Measurements from ENCODE around the gene PXDN. TPM values are rescaled to one million over a fixed set of nuclear protein-coding genes. Genes with fewer than 3 reads are reported as not detected.

The PXDN gene
- total and polyA plus RNA-seq, 11 donors, result 5.9 to 83.7 (median 28.2) TPM

DNA sequence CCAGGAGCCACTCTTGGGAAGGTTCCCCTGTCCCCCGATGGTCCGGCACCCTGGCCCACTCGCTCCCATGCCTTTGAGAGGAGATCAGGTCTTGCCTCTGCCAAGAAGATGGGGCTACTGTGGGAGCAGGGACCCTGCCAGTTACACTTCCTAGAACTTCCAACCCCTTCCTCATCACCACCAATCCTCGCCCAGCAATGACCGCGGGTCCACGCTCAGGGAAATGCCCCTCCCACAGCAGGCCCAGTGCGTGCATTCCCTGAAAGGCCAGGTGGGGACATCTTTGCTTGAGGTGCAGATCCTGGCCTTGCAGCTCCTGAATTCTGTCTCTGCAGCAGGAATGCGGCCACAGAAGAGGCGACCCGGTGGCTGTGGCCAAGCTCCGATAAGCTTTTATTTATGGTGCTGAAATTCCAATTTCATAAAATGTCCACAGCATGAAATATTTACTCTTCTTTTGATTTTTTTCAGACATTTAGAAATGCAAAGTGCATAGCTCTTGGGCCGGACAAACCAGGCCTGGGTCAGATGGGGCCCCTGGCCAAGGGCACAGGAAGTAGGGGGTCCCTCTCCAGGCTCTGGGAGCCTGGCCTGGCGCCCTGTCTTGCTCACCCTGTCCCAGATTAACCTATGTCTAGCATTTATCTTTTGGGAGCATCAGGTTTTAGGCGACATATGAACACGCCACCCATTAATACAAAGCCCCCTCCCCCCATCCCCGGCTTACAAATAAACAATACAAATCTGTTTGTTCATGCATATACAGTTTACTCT is 29.8 kb downstream of the PXDN start:
- no peaks in the 10 kb centered on the region for H3K9me3 ChIP-seq
- TF ChIP-seq, protein P1, sequence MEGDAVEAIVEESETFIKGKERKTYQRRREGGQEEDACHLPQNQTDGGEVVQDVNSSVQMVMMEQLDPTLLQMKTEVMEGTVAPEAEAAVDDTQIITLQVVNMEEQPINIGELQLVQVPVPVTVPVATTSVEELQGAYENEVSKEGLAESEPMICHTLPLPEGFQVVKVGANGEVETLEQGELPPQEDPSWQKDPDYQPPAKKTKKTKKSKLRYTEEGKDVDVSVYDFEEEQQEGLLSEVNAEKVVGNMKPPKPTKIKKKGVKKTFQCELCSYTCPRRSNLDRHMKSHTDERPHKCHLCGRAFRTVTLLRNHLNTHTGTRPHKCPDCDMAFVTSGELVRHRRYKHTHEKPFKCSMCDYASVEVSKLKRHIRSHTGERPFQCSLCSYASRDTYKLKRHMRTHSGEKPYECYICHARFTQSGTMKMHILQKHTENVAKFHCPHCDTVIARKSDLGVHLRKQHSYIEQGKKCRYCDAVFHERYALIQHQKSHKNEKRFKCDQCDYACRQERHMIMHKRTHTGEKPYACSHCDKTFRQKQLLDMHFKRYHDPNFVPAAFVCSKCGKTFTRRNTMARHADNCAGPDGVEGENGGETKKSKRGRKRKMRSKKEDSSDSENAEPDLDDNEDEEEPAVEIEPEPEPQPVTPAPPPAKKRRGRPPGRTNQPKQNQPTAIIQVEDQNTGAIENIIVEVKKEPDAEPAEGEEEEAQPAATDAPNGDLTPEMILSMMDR (IDR thresholded peaks at IDR 0.05), result no peak
- TF ChIP-seq POLR2A (IDR thresholded peaks at IDR 0.05), result no peak
- no peak for ATAC-seq
- WGBS, 4 donors, result 61 to 71% (median 70%) methylated on average over 17 of the region's 17 CpGs
- peaks cover 3 to 72% (median 47%) of the 10 kb centered on the region in 12 donors for H3K4me1 ChIP-seq
- H3K27ac ChIP-seq, result peak overlapping the region in 11 of 12 donors; percentile 8 to 87 (median 68)
- H3K36me3 ChIP-seq, result no peaks in the 10 kb centered on the region
- no peak for DNase-seq
- intact Hi-C loops (cut with DNase I), result loop anchor here in 1 of 10 donors (5.0 kb wide), 1 partner anchor 33 kb away; no protein-coding TSS in a partner anchor
- H3K4me3 ChIP-seq, result no peak overlapping the region
- no peaks in the 10 kb centered on the region for H3K27me3 ChIP-seq

DNA sequence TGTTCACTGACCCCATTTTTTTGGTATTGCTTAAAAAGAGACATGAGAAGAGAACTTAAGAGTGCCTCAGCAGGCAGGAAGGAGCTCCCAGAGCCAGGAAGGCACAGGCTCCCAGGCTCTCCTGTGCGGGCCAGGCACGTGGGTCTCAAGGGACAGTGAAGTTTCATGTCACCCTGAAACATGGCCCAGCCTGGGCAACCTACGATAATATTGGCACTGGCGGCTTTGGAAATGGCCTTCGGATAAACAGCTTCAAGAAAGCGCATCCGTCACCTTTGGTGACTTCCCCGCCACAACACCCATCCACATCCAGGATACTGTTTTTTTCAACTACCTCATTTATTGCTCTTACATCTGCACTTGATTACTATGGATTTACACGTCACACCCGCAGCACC is 30.5 kb downstream of the PXDN start:
- H3K27ac ChIP-seq, result peak overlapping the region in 10 of 12 donors; percentile 4 to 81 (median 54)
- H3K9me3 ChIP-seq, result no peaks in the 10 kb centered on the region
- H3K4me3 ChIP-seq, result no peak overlapping the region
- TF ChIP-seq, protein P1 (IDR thresholded peaks at IDR 0.05), result no peak
- no peak for TF ChIP-seq POLR2A (IDR thresholded peaks at IDR 0.05)
- H3K4me1 ChIP-seq, result peaks cover 3 to 79% (median 54%) of the 10 kb centered on the region in 12 donors
- H3K27me3 ChIP-seq, result no peaks in the 10 kb centered on the region
- 73 to 88% (median 76%) methylated on average over 10 of the region's 10 CpGs for WGBS, 4 donors
- DNase-seq (no peak), ATAC-seq (no peak)
- no peaks in the 10 kb centered on the region for H3K36me3 ChIP-seq
- intact Hi-C loops (cut with DNase I), result loop anchor here in 1 of 10 donors (5.0 kb wide), 1 partner anchor 33 kb away; no protein-coding TSS in a partner anchor

DNA sequence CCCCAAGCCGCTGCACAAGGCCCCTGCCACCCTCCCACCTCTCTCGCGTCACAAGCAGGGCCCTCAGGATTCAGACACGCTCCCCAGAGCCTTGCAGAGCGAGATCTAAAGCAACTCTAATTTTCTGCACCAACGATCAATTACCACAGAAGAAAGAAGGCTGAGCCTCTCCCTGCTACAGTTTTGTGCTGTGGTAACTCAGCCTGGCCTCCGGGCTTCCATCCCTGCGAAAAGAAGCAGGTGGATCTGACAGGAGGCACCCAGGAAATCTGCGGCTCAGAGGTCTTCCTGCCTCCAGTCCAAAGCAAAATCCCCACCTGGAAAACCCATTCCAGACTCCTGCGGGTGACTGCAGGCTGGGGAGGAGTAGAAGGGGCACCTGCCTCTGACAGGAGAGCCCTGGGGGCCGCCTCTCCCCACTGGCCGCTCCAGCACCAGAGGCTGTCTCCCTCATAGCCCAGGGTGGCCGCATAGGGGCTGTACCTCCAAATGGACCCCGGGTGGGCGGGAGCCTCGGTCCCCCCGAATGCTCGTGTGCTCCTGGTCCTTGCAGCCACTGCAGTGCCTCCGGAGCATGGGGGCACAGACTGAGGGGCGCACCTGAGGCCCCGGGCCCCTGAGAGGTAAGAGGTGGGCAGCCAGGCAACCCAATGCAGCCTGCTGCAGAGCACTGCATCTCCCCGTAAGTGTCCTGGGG is 31.0 kb downstream of the PXDN start:
- WGBS, 4 donors, result 89 to 93% (median 92%) methylated on average over 11 to 22 of the region's 22 CpGs
- TF ChIP-seq, protein P1 (IDR thresholded peaks at IDR 0.05), result no peak
- TF ChIP-seq POLR2A (IDR thresholded peaks at IDR 0.05), result no peak
- Histone ChIP-seq H3K27ac (peak overlapping the region in 9 of 12 donors; percentile 13 to 60 (median 32)), H3K9me3 (no peaks in the 10 kb centered on the region), H3K4me1 (peaks cover 3 to 84% (median 59%) of the 10 kb centered on the region in 12 donors), H3K4me3 (no peak overlapping the region), H3K27me3 (no peaks in the 10 kb centered on the region), H3K36me3 (no peaks in the 10 kb centered on the region)
- ATAC-seq, result no peak
- no peak for DNase-seq
- intact Hi-C loops (cut with DNase I), result loop anchor here in 1 of 10 donors (5.0 kb wide), 1 partner anchor 34 kb away; no protein-coding TSS in a partner anchor

All from heart left ventricle (tissue), 16 donors.